Dermis blood vessel endothelial cell (primary cell): ENCODE measurements around the gene TTC12. TPM values are rescaled to one million over a fixed set of nuclear protein-coding genes. Genes with fewer than 3 reads are reported as not detected.

Experiments used
- DNase-seq: peaks from one replicate; pipeline ENCODE4 v3.0.0; 2010
- total RNA-seq: library from RNA; depleted of rRNA; stranded (reverse); fragments of >200 nt; gene quantifications from 2 replicates; pipeline ENCODE4 v1.2.3, GENCODE V29; 2014

TTC12 gene
- total RNA-seq, 1 donor from 2014 or later, result 4.4 TPM

DNA sequence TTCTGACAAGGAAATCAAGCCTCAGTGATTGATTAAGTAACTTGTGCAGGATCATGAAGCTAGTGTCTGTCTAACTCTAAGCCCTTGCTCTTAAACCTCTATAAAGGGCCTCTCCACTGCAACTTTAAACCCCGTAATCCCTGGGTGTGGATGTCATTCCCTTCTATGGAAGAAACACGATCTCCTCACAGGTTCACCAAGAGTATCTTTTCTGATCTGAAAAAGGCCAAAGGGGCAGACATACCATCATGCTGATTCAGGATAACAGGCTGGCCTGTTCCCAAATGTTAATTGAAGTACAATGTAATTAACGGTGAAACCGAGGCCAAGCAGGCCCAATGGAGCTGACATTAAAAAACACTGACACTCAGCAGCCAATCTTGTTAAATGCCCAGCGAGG lies 17.1 kb downstream of the TTC12 start:
- no peak for DNase-seq

DNA sequence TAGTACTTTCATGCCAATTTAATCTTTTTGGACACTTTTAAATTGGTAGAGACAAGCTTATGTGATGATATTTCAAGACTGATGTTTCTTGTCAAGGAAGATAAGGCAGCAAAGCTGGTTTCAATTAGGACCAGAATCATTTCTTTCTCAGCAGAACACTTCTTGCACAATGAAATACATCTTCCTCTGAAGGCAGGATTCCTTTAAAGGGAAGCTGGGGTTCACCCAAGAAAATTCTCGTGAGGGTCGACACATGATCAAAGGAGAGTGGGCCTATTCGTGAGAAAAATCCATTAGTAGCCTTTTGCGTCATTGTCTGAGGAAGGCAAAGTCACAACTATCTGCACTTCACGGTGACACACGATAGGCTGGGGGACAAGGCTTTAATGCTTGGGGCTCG lies 17.6 kb downstream of the TTC12 start:
- DNase-seq, result no peak

DNA sequence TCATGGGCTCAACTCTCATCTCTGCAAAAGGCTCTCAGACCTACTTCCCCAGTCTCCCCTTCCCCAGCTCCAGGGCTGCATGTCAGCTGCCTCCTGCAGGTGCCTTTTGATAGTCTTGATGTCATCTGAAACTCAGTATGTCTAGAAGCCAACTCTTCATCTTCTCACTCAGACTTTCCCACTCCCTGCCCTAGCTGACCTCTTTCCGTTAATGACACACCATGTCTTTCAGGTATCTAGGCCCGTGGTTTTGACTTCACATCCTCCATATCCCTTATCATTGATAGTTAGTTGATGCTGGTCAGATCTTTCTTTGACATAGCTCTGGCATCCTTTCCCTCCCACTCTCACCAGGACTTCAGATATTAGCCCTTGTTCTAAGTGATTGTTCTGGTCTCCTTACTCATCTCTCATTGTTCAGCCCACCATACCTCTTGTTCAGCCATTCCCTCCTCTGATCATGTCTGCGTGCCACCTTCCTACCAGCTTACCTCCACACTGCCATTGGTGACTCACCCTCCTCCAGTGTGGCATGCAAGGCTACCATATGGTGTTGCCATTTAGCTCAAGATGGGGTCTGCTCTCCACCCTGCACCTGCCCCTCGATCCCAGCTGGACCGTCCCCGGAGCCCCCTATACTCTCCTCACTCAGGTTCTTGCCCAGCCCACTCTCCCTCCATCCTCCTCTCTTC lies 18.4 kb downstream of the TTC12 start:
- DNase-seq, result no peak

DNA sequence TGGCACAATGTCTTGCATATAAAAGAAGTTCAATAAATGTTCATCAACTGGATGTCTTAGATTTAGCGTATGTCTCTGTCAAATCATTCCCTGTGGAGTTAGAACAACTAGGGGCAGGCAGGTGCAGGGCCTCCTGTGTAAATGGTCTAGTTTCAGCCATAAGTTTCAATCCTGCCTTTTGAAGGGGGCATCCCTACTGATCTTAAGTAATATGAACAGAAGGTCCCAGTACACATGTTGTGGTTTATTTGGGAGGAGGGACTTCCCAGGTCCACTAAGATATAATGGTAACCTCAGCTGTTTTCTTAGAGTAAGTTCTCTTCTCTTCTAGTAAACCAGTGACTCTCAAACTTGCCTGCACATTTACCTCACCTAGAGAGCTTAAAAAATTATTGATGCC lies 19.8 kb downstream of the TTC12 start:
- no peak for DNase-seq

DNA sequence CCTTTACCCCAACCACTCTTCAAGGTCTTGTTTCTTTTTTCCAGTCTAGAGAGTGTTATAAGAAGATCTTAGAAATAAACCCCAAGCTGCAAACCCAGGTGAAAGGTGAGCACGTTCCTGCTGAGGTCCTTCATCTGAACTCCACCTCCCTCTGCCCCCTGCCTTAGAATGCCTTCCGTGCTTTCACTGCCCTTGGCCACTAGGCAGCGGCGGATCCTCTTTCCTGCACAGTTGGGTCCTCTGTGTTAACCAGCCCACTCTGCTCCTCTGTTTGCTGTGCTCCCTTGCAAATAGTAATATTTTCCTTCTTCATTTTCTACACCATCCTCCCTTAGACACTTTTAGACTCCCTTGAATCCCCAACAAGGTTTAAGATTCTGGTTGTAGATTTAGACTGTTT lies 24.3 kb downstream of the TTC12 start:
- no peak for DNase-seq

DNA sequence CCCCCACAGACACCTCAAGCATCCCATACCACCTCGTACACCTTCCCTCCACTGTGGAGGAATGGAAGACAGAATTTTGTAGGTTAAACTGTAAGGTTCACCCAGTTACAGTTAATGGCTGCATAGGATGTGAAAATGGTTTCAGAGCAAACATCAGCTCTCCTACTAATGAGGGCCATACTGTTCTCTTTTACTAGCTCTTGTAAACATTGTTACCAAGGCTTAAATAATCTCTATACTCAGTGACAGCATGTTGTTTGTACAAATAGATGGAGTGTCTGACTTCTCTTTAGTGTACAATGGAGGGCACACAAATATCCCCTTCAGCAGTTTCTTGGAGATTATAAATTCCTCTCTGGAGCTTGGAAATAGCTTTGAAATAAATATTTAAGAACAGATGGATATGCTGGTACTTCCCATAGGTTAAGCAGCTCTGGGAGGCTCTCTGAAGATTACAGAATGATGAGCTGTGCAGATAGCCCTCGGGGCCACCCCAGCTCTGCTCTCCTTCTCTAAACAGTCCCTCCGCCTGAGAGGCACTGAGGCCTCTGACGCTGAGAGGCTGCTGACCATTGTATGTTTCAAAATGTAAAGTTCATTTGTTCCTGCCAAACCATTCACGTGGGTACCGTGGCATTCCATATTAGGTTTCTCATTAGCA lies 25.7 kb downstream of the TTC12 start:
- no peak for DNase-seq

DNA sequence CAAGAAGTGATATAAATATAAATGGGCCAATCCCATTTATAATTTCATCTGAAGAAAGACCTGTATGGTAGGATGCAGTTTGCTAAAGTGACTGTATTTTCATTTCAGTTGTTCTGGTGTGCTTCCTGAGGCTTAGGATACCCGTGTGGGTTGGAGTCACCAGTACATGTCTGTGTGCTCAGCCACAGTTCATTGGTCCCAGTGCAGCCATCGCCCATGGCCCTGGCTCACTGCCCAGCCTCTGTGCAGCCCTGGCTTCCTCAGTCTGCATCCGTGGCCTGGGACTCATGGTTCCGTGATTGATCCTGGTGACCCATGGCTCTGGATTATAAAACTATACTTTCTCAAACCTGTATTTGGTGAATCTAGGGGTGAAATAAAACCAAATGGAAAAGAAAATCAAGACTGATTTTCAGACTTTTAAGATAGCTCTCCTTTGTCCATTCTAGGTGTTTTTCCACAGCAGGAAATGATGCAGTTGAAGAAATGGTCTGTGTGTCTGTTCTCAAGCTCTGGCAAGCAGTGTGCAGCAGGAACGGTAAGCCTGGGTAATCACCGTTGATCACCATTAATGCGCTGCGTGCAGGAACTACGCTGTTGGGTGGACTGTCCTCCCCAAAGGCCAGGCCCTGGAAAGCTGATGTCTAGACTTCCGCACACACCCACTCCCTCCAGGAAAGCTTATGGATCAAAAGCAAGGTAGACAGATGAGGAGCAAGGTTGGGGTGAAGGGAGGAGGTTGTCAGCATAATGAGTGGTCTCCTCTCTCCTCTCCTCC lies 27.2 kb downstream of the TTC12 start:
- DNase-seq, result peak; percentile 51

DNA sequence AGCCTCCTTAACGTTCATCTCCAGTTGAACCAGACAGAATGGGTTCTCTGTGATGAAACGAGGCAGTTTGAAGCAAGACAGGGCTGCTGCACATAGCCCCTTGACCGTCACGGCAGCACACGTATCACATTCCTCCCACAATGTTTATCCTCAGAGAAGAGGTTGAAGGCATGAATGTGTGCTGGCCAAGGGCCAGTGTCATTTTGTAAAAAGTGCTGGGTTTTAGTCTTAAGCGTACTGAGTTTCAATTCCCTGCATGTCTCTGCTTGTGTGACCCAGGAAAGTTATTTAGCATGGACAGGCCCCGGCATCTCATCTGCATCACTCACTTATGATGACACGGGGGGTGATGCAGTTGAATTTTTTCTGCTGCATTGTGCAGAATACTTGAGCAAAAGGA lies 31.6 kb downstream of the TTC12 start:
- no peak for DNase-seq

DNA sequence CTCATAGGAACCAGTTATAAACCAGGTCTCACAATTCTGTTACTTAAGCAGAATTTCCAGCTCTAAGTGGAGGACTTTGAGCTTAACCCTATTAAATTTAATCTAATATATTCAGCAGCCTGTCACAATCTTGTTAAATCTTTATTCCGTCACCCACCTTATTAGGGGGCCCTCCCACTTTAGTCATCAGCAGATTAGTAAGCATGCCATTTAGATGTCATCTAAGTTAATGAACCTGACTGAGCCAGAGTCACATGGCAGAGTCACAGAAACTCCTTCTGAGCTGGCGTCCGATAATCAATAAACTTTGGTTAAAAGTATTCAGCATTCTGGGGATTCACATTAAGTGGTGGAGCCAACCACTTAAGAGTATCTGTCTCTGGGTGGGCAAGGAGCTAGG lies 35.1 kb downstream of the TTC12 start:
- DNase-seq, result no peak

DNA sequence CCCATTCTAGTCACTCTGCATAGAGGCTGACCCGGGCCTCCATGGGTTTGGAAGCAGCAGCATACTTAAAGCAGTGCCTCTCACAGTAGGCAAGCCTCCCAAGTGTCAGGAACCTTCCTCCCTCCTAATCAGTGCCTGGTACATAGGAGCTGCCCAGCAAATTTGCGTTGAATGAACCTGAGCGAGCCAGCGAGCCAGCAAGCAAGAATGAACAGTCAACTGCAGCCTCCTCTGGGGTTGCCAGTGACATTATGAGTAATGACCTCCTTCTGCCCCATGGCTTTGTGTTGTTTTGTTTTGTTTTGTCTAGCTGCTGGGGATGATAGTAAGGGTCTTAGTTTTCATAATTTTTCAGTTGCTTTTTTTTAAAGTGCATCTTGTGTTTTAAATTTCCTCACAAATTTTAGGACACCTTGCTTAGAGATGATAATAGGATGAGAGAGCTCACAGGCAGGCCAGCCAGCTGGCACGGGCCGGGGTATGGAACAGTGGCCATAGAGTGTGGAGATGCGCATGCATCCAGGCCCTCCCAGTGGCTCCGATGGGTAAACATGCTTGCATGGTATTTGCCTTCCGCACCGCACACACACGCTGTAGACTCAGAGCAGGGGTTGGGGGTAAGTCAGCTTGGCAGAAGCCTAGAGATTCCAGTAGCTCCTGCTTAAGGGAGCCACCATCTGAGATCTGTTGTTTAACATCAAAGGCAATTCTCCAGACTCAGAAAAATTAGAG lies 36.1 kb downstream of the TTC12 start:
- no peak for DNase-seq

DNA sequence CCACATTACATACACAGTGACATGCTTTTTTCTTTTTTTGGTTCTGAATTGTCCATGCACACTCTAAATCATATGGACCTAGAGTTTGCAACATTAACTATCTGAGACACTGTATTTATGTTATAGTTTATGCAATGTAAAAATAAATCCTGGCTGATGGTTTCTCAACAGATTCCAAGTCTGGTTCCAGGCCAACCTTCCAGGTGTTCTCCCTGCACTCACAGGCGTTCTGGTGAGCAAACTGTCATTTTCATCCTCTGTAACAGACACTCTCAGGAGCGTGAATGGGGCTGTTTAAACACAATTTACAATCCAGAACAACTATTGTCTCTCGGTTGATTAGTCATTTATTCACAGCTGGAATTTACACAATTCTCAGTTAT lies 36.7 kb downstream of the TTC12 start:
- no peak for DNase-seq

DNA sequence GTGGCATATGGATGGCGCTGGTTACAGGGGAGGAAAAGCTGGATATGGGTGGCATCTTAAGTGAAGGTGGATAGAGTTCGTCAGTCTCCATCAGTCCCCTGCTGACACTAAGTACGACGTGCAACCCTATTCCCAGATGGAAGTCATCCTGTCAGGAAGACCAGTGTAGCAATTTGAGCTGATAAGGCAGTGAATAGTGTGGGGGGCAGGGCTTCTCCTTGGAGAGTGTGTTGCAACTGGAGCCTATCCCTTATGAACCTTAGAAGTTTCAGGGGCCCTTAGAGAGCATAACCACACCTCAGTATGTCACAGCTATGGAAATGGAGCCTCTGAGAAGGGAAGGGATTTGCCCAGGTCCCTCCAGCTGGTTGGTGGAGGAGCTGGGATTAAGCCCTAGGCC lies 37.1 kb downstream of the TTC12 start:
- DNase-seq, result no peak

DNA sequence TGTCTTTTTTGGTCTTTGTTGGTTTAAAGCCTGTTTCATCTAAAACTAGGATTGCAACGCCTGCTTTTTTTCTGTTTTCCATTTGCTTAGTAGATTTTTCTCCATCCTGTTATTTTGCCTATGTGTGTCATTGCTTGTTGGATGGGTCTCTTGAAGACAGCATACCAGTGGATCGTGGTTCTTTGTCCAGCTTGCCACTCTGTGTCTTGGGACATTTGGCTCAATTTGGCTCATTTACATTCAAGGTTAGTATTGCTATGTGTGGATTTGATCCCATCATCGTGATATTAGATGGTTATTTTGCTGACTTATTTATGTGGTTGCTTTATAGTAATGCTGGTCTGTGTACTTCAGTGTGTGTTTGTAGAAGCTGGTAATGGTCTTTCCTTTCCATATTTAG lies 41.8 kb downstream of the TTC12 start:
- no peak for DNase-seq

DNA sequence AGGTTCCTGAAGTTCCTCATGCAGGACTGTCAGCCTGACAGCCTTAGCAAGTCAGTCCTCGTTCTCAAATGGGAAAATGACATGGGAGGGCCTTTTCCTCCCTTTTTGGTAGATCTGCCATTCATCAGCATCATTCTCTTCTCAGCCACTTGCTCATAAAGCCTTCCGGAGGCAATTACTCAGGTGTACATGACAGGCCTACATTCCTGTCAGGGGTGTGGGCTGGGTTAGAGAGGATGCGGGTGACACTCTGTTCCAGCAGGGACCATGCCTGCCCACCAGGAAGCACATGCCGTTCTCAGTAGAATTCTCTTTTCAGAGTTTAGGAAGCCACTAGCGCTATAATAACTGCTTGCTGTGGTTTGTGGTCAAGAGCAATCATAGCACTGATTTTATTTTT lies 49.0 kb downstream of the TTC12 start:
- DNase-seq, result no peak

DNA sequence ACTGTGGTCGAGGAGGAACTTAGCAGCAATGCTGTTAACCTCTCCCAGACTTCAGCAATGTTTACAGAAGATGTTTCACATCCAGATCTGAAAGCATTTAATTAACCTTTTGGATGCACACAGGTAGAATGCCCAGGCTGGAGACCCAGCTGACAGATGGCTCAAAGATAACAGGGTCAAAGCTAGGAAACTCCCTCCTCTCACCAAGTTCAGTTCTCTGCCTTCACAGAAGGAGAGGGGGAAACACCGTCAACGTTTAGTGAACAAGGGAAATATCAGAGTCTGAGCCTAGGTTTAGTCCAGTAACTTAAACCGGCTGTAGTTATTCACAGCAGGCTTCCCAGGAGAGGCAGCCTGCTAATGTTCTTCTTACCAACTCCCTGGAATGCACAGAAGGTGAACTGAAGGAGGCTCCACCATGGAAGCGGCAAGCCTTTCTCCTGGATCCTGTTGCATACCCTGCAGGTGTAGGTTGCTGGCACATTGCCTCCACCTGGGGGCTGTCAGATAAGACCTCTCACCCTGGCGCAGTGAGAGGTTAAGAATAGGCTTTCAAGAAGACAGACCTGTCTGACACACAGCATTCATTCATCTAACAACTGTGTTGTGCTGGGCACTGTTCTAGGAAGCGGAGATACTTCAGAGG lies 49.7 kb downstream of the TTC12 start:
- no peak for DNase-seq

DNA sequence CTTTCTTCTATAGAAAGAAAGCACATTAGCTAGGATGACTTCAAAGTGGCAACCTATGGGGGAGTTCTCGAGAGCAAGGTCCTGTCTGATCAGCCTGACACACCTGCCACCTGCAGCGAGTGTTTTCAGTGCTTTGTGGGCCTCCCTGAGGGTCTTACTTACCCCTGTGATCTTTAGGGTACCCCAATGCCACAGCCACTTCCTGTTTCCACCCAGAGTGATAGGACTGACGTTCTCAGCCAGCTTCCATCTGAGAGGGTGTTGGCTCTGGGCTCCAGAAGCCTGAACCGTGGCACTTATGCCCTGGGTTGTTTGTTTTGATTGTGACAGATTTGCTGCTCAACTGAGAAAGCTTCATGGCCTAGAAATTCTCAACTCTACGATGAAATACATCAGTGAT lies 51.5 kb downstream of the TTC12 start:
- DNase-seq, result no peak

DNA sequence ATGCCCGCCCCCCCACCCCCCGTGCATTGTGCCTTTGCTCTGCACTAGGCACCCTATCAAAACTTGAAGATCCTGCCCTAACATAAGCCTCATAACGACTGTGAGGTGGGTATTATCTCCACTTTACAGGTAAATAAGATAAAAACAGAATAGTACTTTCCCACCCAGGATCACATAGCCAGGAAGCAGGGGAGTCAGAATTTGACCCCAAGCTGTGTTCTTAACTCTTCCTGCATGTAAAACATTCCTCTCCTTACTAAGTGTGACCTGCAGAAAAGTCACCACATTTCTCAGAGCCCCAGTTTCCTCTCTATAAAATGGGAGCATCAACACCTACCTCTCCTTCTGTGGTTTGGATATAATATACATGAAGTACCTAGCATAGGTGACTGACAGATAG lies 55.0 kb downstream of the TTC12 start:
- DNase-seq, result no peak

DNA sequence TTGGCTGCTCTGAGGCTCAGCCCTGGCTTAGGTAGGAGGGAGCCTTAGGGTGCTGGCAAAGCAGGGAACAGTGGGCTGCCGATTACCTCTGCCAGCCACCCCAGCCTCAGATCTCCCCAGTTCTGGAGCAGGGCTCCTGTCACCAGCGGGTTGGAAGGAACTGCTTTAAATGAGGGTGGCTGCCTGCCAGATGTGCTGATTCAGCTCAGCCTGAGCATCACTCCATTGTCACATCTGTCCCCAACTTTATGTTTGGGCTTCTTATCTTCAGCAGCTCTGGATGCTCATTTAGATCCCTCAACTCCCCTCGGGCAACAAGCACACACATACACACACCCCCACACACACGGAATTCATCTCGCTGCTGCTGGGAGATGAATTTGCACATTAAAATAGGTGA lies 56.3 kb downstream of the TTC12 start:
- no peak for DNase-seq

DNA sequence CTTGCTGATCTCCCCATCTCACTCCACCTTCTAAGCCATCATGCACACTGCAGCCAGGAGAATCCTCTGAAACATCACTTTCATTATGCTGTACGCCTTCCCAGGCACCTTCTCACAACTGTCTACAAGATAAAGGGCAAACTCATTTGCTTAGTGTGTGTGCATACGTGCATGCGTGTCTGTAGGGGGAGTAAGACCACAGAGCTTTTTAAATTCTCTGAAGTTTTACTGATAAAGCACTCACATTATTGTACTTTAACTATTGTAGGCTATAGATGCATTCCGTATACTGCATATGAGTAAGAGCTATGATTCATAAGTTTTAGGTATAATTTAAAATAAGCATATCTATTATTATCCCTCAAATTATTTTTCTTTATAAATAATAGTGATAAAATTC lies 57.9 kb downstream of the TTC12 start:
- DNase-seq, result no peak

DNA sequence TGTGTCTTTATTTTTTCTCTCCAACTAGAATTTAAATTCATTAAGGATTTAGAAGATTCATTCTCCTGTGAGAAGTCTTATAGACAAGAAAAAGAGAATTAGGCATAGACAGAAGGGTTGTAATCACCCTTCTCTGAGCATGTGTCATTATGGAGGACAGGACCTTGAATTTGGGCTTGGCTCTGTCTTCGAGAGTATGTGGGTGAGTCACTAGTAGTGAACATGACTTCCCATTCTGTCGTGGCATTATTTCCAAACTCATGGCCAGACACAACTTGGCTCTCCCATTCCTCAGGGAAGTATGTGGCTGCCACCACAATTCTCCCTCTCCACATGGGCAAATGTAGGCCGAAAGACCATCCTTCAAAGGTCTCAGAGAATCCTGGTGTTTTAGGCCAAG lies 58.9 kb downstream of the TTC12 start:
- DNase-seq, result no peak

DNA sequence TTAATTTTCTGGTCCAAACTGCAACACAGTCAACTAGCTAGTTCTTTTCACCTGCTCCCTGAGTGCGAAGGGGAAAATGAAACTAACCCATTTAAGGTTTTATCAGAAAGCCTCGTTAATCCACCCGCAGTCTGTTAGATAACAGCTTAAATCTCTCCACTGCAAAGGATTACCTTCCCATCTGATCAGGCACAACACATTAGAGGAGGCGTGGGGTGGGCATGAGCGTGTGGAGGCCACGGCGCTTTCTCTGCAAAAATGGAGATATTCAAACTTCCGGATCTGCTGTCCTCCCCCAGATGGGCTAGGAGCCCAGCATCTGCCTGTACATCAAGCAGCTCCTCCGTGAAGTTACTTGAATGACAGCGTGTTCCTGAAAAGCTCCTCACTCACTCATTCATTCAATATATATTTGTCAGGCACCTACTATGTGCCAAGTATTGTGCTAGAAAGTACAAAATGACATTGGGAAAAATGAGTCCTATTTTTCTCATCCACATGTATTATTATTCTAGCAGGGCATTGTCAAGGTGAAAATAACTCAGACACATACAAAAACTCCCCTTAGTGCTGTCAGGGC lies 59.7 kb downstream of the TTC12 start:
- no peak for DNase-seq

DNA sequence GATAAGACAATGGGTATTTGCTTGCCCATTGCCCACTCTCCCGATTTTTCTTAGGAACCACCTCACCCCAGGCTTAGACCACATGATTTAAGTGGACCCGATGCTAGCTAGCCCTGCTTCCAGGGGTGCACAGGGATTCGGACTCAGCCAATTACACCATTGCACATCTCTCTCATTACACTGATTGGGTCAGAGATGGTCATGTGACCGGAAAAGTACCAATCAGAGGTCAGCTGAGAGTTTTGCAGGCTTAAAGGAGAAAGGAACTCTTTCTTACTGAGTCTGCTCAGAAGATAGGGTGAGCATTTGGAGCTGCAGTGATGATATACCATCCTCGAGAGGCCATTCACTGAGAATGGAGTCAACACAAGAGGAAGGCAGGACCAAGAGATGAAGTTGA lies 61.0 kb downstream of the TTC12 start:
- DNase-seq, result no peak

DNA sequence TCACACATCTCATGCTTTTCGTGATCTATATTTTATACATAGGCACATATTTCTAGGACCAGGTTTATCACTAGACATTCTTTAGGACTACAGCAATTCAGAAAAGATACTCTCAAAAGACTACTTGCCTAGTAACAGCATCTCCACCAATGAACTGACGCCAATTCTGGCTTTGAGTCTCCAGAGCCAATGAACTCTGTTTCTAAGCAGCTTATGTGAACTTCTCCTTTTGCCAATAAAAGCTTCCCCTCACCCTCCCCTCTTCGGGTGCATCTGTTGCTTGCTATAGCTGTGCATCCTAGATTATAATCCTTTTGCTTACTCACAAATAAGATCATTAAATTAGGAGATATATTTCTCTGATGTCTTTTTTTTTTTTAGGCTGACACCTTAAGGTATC lies 61.8 kb downstream of the TTC12 start:
- no peak for DNase-seq
